ENCODE data around the gene SIK2.

Gene SIK2

GRCh38 chr11:111730871-111731591 lies 128.8 kb downstream of the SIK2 start:
- Mint-ChIP-seq H3K27ac (no peak overlapping the region), H3K27me3 (ENCODE audit: low read depth, poor library complexity) (no peaks in the 10 kb centered on the region), H3K4me3 (no peak overlapping the region), H3K9me3 (no peaks in the 10 kb centered on the region), H3K36me3 (ENCODE audit: low read depth) (peaks cover 15% of the 10 kb centered on the region), H3K4me1 (peaks cover 74% of the 10 kb centered on the region)
- DNase-seq: no peak
- no peak for TF ChIP-seq CTCF (IDR thresholded peaks at IDR 0.05)

DNA sequence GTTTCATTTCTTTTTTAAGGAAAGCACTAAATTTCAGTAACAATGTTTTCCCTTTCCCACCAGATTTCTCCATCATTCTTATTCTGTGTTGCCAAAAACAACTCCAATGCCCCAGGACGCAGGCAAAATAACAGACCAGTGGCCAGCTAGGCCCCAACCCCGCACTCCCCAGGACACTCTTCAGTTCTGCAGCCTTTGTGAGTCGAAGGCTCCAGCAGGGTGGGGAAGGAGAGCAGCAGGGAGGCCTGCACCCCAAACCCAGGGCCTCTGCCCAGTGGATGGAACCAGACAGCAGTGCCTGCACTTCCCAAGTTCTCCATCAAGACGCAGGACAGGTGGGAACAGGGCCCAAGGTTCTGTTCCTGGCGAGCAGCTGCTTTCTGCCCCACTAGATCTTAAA lies 129.6 kb downstream of the SIK2 start:
- no peak for TF ChIP-seq CTCF (IDR thresholded peaks at IDR 0.05)
- H3K36me3 Mint-ChIP-seq (ENCODE audit: low read depth): peaks cover 11% of the 10 kb centered on the region
- H3K4me3 Mint-ChIP-seq: no peak overlapping the region
- DNase-seq: no peak
- H3K27ac Mint-ChIP-seq: peak overlapping the region; percentile 81
- H3K27me3 Mint-ChIP-seq (ENCODE audit: low read depth, poor library complexity): no peaks in the 10 kb centered on the region
- peaks cover 77% of the 10 kb centered on the region for H3K4me1 Mint-ChIP-seq
- no peaks in the 10 kb centered on the region for H3K9me3 Mint-ChIP-seq

GRCh38 chr11:111733016-111733415 lies 130.8 kb downstream of the SIK2 start:
- no peak for TF ChIP-seq CTCF (IDR thresholded peaks at IDR 0.05)
- H3K27me3 Mint-ChIP-seq (ENCODE audit: low read depth, poor library complexity): no peaks in the 10 kb centered on the region
- H3K27ac Mint-ChIP-seq: peak overlapping the region; percentile 45
- H3K36me3 Mint-ChIP-seq (ENCODE audit: low read depth): peaks cover 9% of the 10 kb centered on the region
- no peak for DNase-seq
- peaks cover 81% of the 10 kb centered on the region for H3K4me1 Mint-ChIP-seq
- no peak overlapping the region for H3K4me3 Mint-ChIP-seq
- H3K9me3 Mint-ChIP-seq: no peaks in the 10 kb centered on the region

- H3K36me3 Mint-ChIP-seq (ENCODE audit: low read depth): peaks cover 11% of the 10 kb centered on the region
- H3K27ac Mint-ChIP-seq: no peak overlapping the region
- no peaks in the 10 kb centered on the region for H3K27me3 Mint-ChIP-seq (ENCODE audit: low read depth, poor library complexity)
- no peaks in the 10 kb centered on the region for H3K9me3 Mint-ChIP-seq
- H3K4me1 Mint-ChIP-seq: peaks cover 84% of the 10 kb centered on the region
- DNase-seq: no peak
- no peak for TF ChIP-seq CTCF (IDR thresholded peaks at IDR 0.05)
- H3K4me3 Mint-ChIP-seq: no peak overlapping the region
These were observed 131.4 kb downstream of the SIK2 start for GRCh38 chr11:111733611-111734088.

- peaks cover 78% of the 10 kb centered on the region for H3K4me1 Mint-ChIP-seq
- no peaks in the 10 kb centered on the region for H3K27me3 Mint-ChIP-seq (ENCODE audit: low read depth, poor library complexity)
- peak overlapping the region; percentile 66 for H3K4me3 Mint-ChIP-seq
- no peaks in the 10 kb centered on the region for H3K9me3 Mint-ChIP-seq
- peaks cover 12% of the 10 kb centered on the region for H3K36me3 Mint-ChIP-seq (ENCODE audit: low read depth)
- H3K27ac Mint-ChIP-seq: peak overlapping the region; percentile 100
- no peak for DNase-seq
- no peak for TF ChIP-seq CTCF (IDR thresholded peaks at IDR 0.05)
These were observed 132.1 kb downstream of the SIK2 start for GRCh38 chr11:111734101-111734953.
